ENCODE data around the gene KRT222. TPM values are rescaled to one million over a fixed set of nuclear protein-coding genes. Genes with fewer than 3 reads are reported as not detected.

Gene KRT222
- total RNA-seq, 1 experiment from 2014 or later, result not detected

- H3K9me3 ChIP-seq, result no peaks in the 10 kb centered on the region
- H3K27me3 ChIP-seq (replicated peaks; ENCODE audit: control insufficient read depth, insufficient read depth, low read length), result no peaks in the 10 kb centered on the region
- Mint-ChIP-seq H3K9me3 (ENCODE audit: unreplicated experiment) (no peaks in the 10 kb centered on the region), H3K27ac (ENCODE audit: unreplicated experiment) (no peak overlapping the region), H3K4me1 (ENCODE audit: low read depth, unreplicated experiment) (peaks cover 6% of the 10 kb centered on the region), H3K36me3 (ENCODE audit: insufficient read depth, unreplicated experiment) (no peaks in the 10 kb centered on the region), H3K27me3 (ENCODE audit: insufficient read depth, unreplicated experiment) (no peaks in the 10 kb centered on the region), H3K4me3 (ENCODE audit: unreplicated experiment) (no peak overlapping the region)
- peaks cover 14% of the 10 kb centered on the region for H3K4me1 ChIP-seq
- CTCF ChIA-PET, result no interaction called here
- no peaks in the 10 kb centered on the region for H3K36me3 ChIP-seq (ENCODE audit: control insufficient read depth, insufficient read depth, low read length)
- no peak for DNase-seq
- intact Hi-C loops (cut with micrococcal nuclease; ENCODE audit: unreplicated experiment), result loop anchor here (5.0 kb wide), 1 partner anchor 1045 kb away; no protein-coding TSS in a partner anchor
- POLR2A ChIA-PET, result no interaction called here
- TF ChIP-seq CTCF (IDR thresholded peaks at IDR 0.05; ENCODE audit: insufficient read depth in 1 of 2, low read depth in 1 of 2, low read length in 1 of 2, severe bottlenecking in 1 of 2, unreplicated experiment in 1 of 2), result no peak
- no peak overlapping the region for H3K4me3 ChIP-seq (ENCODE audit: low read depth, low read length)
- BruUV-seq (replicated peaks), result no TSS peak
Measured at GRCh38 chr17:40622509-40622928, 42.5 kb downstream of the KRT222 start.

- no peak for DNase-seq
- Mint-ChIP-seq H3K4me3 (ENCODE audit: unreplicated experiment) (no peak overlapping the region), H3K36me3 (ENCODE audit: insufficient read depth, unreplicated experiment) (no peaks in the 10 kb centered on the region), H3K27ac (ENCODE audit: unreplicated experiment) (no peak overlapping the region), H3K4me1 (ENCODE audit: low read depth, unreplicated experiment) (peaks cover 10% of the 10 kb centered on the region), H3K9me3 (ENCODE audit: unreplicated experiment) (no peaks in the 10 kb centered on the region), H3K27me3 (ENCODE audit: insufficient read depth, unreplicated experiment) (no peaks in the 10 kb centered on the region)
- peaks cover 15% of the 10 kb centered on the region for H3K4me1 ChIP-seq
- no peaks in the 10 kb centered on the region for H3K9me3 ChIP-seq
- intact Hi-C loops (cut with micrococcal nuclease; ENCODE audit: unreplicated experiment), result loop anchor here (5.0 kb wide), 1 partner anchor 1046 kb away; no protein-coding TSS in a partner anchor
- H3K27me3 ChIP-seq (replicated peaks; ENCODE audit: control insufficient read depth, insufficient read depth, low read length), result no peaks in the 10 kb centered on the region
- POLR2A ChIA-PET, result no interaction called here
- TF ChIP-seq CTCF (IDR thresholded peaks at IDR 0.05; ENCODE audit: insufficient read depth in 1 of 2, low read depth in 1 of 2, low read length in 1 of 2, severe bottlenecking in 1 of 2, unreplicated experiment in 1 of 2), result no peak
- H3K4me3 ChIP-seq (ENCODE audit: low read depth, low read length), result no peak overlapping the region
- no TSS peak for BruUV-seq (replicated peaks)
- CTCF ChIA-PET, result no interaction called here
- H3K36me3 ChIP-seq (ENCODE audit: control insufficient read depth, insufficient read depth, low read length), result no peaks in the 10 kb centered on the region
Measured at GRCh38 chr17:40621578-40621977, 43.4 kb downstream of the KRT222 start.

DNA sequence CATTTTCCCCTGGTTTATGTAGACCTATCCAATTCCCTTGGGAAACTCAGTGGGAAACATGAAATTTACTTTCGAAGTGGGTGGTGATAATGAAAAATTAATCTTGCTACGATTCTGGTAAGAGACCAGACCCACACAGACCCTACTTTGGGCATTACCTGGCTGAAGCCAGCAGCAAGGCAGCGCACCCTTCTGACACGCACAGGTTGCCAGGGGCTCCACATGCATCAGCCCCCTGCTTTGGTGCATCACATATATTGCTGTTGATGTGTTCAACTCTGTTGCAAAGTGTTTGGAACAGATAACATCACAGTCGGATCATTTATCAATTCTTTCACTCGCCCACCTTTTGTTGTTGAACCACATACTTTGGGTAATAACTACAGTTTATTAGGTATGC is 44.0 kb downstream of the KRT222 start:
- Histone ChIP-seq H3K4me3 (ENCODE audit: low read depth, low read length) (no peak overlapping the region), H3K27me3 (replicated peaks; ENCODE audit: control insufficient read depth, insufficient read depth, low read length) (no peaks in the 10 kb centered on the region), H3K4me1 (peaks cover 16% of the 10 kb centered on the region), H3K36me3 (ENCODE audit: control insufficient read depth, insufficient read depth, low read length) (no peaks in the 10 kb centered on the region), H3K9me3 (no peaks in the 10 kb centered on the region)
- no peak overlapping the region for H3K27ac Mint-ChIP-seq (ENCODE audit: unreplicated experiment)
- H3K9me3 Mint-ChIP-seq (ENCODE audit: unreplicated experiment), result no peaks in the 10 kb centered on the region
- ChIA-PET CTCF (interaction anchor here (0.6 to 1.7 kb wide), 2 partner anchors 194 to 236 kb away, joined by 4 to 5 read pairs; no protein-coding TSS in a partner anchor), POLR2A (no interaction called here)
- no TSS peak for BruUV-seq (replicated peaks)
- no peak for DNase-seq
- no peak for TF ChIP-seq CTCF (IDR thresholded peaks at IDR 0.05; ENCODE audit: insufficient read depth in 1 of 2, low read depth in 1 of 2, low read length in 1 of 2, severe bottlenecking in 1 of 2, unreplicated experiment in 1 of 2)
- H3K27me3 Mint-ChIP-seq (ENCODE audit: insufficient read depth, unreplicated experiment), result no peaks in the 10 kb centered on the region
- H3K4me1 Mint-ChIP-seq (ENCODE audit: low read depth, unreplicated experiment), result peaks cover 14% of the 10 kb centered on the region
- no peaks in the 10 kb centered on the region for H3K36me3 Mint-ChIP-seq (ENCODE audit: insufficient read depth, unreplicated experiment)
- no peak overlapping the region for H3K4me3 Mint-ChIP-seq (ENCODE audit: unreplicated experiment)
- intact Hi-C loops (cut with micrococcal nuclease; ENCODE audit: unreplicated experiment), result loop anchor here (5.0 kb wide), 1 partner anchor 1046 kb away; no protein-coding TSS in a partner anchor
